GM12801 (cell line): Measurements from ENCODE around the gene LAMA5.

Experiments used
- CTCF ChIP-seq: IDR thresholded peaks from one replicate; pipeline ENCODE4 v1.5.1; 2011; ENCODE audit warnings: control low read depth; ENCODE audit not compliant: insufficient read length; ENCODE audit errors: extremely low read depth

The LAMA5 gene

GRCh38 chr20:62311832-62312661 is 55.1 kb downstream of the LAMA5 start:
- no peak for TF ChIP-seq CTCF

GRCh38 chr20:62311150-62311549 is 56.0 kb downstream of the LAMA5 start:
- no peak for TF ChIP-seq CTCF

GRCh38 chr20:62310757-62311121 is 56.4 kb downstream of the LAMA5 start:
- TF ChIP-seq CTCF, result no peak

- no peak for TF ChIP-seq CTCF
Observed at GRCh38 chr20:62309947-62310756, 57.0 kb downstream of the LAMA5 start.

- TF ChIP-seq CTCF, result no peak
Observed at GRCh38 chr20:62309198-62309944, 57.7 kb downstream of the LAMA5 start.

GRCh38 chr20:62308102-62308822 is 58.9 kb downstream of the LAMA5 start:
- TF ChIP-seq CTCF, result no peak
